Measurements from ENCODE around the gene COL27A1.

DNA sequence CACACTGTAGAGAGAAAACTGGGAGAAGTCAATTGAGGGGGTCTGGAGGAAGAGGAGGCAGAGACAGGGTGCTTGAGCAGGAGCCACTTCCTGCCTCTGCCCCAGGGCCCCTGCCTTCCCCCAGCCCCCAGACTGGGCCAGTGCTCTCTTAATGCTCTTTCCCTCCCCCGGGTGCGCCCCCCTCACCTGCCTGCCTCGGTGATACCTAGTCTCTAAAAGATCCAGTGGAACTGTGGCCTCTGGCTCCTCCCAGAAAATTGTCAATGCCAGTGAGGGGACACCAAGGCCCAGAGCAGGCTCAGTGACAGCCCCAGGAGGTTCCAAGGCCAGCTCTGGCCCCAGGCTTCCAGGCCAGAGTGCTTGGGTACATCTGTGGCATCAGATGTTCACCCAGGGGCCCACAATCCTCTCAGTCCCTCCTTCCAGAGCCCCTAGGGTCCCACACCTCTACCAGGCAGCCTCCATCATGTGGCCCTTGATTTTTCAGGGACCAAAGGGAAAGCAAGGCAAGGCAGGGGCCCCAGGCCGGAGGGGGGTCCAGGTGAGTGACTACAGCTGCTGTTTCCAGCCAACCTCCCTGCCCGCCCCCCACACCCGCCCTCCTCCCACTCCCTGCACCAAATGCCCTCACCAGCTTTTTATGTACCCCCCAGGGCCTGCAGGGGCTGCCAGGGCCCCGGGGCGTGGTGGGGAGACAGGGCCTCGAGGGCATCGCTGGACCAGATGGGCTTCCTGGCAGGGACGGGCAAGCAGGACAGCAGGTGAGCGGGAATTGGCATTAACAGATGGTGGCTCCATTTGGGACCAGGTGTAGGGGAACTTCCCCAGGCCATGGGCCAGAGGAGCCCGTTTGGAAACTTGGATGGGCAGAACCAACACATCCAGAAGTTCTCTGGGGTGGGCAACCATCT lies 134.5 kb downstream of the COL27A1 start:
- TF ChIP-seq, protein P1, sequence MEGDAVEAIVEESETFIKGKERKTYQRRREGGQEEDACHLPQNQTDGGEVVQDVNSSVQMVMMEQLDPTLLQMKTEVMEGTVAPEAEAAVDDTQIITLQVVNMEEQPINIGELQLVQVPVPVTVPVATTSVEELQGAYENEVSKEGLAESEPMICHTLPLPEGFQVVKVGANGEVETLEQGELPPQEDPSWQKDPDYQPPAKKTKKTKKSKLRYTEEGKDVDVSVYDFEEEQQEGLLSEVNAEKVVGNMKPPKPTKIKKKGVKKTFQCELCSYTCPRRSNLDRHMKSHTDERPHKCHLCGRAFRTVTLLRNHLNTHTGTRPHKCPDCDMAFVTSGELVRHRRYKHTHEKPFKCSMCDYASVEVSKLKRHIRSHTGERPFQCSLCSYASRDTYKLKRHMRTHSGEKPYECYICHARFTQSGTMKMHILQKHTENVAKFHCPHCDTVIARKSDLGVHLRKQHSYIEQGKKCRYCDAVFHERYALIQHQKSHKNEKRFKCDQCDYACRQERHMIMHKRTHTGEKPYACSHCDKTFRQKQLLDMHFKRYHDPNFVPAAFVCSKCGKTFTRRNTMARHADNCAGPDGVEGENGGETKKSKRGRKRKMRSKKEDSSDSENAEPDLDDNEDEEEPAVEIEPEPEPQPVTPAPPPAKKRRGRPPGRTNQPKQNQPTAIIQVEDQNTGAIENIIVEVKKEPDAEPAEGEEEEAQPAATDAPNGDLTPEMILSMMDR (conservative IDR thresholded peaks at IDR 0.05; ENCODE audit: low read length), result no peak
- no peak for TF ChIP-seq EZH2phosphoT487 (IDR thresholded peaks at IDR 0.05; ENCODE audit: borderline replicate concordance, low read depth, low read length)
